ENCODE measurements around the gene PER2. TPM values are rescaled to one million over a fixed set of nuclear protein-coding genes. Genes with fewer than 3 reads are reported as not detected.

PER2 gene
- total and polyA plus RNA-seq, 12 donors = 1.3 to 11.4 (median 4.8) TPM

DNA sequence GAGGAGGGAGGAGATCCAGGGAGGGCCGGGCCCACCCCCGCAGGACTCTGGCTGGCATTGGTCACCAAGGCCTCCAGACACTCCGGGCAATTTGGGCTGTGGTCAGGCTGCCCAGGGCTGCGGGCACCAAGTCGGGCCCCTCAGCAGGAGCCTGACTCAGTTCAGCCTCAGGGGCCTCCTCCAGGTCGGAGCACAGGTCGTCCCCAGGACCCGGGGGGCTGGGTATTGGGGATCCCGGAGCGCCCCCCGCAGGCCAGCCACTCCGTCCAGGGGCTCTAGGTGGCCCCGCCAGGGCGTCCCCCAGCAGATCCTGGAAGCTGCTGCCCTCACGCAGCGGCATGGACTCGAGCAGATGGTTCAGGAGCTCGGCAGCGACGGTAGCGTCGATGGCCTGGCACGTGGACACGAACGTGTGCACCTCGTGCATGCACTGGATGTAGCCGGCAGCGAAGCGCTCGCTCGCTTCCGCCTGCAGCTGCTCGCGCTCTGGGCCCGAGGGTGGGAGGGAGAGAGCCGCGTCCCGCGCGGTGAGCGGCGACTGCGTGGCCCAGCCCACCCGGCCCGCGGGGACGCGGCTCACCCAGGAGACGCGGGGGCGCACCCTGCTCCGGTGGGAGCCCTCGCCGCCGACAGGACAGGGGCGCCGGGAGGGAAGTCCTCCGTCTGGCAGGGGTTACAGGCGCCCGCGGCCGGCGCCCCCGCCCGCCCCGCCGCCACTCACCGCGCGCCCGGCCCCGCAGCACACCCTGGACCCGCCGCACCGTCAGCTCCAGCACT, 49.5 kb downstream of the PER2 start:
- Histone ChIP-seq H3K27ac (peak overlapping the region in 1 of 5 donors; percentile 69), H3K4me3 (peak overlapping the region in 1 of 4 donors; percentile 81), H3K27me3 (no peaks in the 10 kb centered on the region), H3K9me3 (replicated peaks in 1 of 3) (no peaks in the 10 kb centered on the region), H3K4me1 (replicated peaks in 1 of 2) (peaks cover 13 to 25% of the 10 kb centered on the region in 2 donors), H3K36me3 (replicated peaks in 1 of 2) (no peaks in the 10 kb centered on the region)
- TF ChIP-seq, protein P1, sequence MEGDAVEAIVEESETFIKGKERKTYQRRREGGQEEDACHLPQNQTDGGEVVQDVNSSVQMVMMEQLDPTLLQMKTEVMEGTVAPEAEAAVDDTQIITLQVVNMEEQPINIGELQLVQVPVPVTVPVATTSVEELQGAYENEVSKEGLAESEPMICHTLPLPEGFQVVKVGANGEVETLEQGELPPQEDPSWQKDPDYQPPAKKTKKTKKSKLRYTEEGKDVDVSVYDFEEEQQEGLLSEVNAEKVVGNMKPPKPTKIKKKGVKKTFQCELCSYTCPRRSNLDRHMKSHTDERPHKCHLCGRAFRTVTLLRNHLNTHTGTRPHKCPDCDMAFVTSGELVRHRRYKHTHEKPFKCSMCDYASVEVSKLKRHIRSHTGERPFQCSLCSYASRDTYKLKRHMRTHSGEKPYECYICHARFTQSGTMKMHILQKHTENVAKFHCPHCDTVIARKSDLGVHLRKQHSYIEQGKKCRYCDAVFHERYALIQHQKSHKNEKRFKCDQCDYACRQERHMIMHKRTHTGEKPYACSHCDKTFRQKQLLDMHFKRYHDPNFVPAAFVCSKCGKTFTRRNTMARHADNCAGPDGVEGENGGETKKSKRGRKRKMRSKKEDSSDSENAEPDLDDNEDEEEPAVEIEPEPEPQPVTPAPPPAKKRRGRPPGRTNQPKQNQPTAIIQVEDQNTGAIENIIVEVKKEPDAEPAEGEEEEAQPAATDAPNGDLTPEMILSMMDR (IDR thresholded peaks at IDR 0.05) = no peak
- TF ChIP-seq POLR2A (IDR thresholded peaks at IDR 0.05) = no peak
- intact Hi-C loops (cut with DNase I) = no loop called here
- 20 to 34% (median 26%) methylated on average over 38 to 72 of the region's 75 CpGs; no CpG with 5 or more reads in 1 of the 4 donors for WGBS, 4 donors
- DNase-seq = peak in 4 of 7 donors; percentile 33 to 42 (median 38)

DNA sequence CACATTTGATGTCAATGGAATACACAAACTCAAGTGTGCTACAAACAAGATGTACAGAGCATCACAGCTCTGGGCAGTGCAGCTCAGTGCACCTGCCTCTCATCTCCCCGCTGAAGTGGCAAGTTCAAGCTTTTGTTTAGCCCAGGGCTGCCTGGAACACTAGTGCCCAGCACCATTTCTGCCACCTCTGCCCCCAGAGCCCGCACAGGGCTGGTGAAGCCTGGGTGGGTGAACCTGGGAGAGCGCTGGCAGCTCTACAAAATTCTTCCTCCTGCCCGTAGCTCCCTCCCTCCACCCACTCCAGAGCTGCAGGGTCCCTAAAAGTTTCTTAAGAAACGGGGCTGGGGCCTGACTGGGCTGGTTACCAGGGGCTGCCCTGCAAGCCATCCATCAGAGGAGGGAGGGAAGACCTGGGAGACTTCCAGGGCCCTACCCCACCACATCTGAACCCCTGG, 50.1 kb downstream of the PER2 start:
- TF ChIP-seq, protein P1 (IDR thresholded peaks at IDR 0.05) = no peak
- no peak for TF ChIP-seq POLR2A (IDR thresholded peaks at IDR 0.05)
- intact Hi-C loops (cut with DNase I) = no loop called here
- Histone ChIP-seq H3K27ac (no peak overlapping the region), H3K9me3 (replicated peaks in 1 of 3) (no peaks in the 10 kb centered on the region), H3K36me3 (replicated peaks in 1 of 2) (no peaks in the 10 kb centered on the region), H3K4me3 (no peak overlapping the region), H3K4me1 (replicated peaks in 1 of 2) (peaks cover 13 to 22% of the 10 kb centered on the region in 2 donors), H3K27me3 (no peaks in the 10 kb centered on the region)
- WGBS, 4 donors = 86 to 97% (median 92%) methylated on average over 5 of the region's 5 CpGs
- no peak for DNase-seq

DNA sequence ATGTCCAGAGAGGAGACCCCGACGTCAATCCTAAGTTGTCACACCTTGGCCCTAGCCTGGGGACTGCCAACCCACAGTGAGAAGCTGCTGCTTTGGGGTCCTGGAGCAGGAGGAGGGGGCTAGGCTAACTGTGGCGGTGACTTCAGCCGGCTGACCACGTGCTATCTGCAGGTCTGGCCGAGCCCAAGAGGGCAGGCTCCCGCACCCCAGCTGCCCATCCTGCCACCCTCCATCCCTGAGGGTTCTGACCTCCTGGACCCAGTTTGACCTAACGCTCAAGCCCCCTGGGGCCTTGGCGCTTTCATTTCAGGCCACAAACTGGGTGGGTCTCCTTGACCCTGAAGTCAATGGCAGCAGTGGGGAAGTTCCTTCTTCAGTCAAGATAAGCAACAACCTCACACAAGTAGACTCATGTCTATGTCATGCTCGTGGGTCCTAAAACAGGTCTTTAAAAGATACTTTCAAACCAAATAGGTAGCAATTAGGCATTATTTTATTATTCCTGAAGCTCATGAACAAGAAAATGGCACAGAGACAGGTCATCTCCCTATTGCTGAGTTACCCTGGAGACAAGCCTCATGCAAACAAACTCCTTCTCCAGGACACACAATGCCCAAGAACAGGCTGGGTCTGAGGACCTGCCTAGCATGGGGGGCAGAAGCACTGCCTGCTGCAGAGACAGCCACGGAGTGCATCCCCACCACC, 50.8 kb downstream of the PER2 start:
- intact Hi-C loops (cut with DNase I) = no loop called here

DNA sequence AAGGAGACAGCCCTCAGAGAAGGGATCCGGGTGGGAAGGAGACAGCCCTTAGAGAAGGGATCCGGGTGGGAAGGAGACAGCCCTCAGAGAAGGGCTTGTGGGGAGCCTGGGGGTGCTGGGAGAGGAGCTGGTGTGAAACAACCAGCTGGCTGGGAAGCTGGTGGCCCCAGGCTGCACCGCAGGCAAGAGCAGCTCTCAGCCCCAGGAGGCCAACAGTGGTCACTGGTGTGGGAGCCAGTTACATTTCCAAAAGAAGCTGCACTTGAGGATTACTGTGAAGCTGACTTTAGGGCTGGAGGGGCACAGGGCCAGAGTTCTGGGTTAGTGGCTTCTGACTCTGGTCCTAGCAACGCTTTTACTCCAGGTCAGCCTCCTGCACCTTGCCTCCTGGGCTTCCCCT, 51.8 kb downstream of the PER2 start:
- WGBS, 4 donors = 78 to 97% (median 92%) methylated on average over 4 of the region's 4 CpGs
- no peaks in the 10 kb centered on the region for H3K36me3 ChIP-seq (replicated peaks in 1 of 2)
- intact Hi-C loops (cut with DNase I) = no loop called here
- peaks cover 0 to 8% of the 10 kb centered on the region in 2 donors for H3K4me1 ChIP-seq (replicated peaks in 1 of 2)
- DNase-seq = no peak
- no peak overlapping the region for H3K27ac ChIP-seq
- H3K9me3 ChIP-seq (replicated peaks in 1 of 3) = no peaks in the 10 kb centered on the region
- no peak overlapping the region for H3K4me3 ChIP-seq
- H3K27me3 ChIP-seq = no peaks in the 10 kb centered on the region
- TF ChIP-seq, protein P1 (IDR thresholded peaks at IDR 0.05) = no peak

More for the DNA sequence above, 50.8 kb downstream of the PER2 start:
- no peak for DNase-seq
- no peaks in the 10 kb centered on the region for H3K27me3 ChIP-seq
- H3K36me3 ChIP-seq (replicated peaks in 1 of 2) = no peaks in the 10 kb centered on the region
- no peak overlapping the region for H3K27ac ChIP-seq
- 75 to 94% (median 90%) methylated on average over 7 to 11 of the region's 11 CpGs for WGBS, 4 donors
- H3K4me3 ChIP-seq = no peak overlapping the region
- H3K9me3 ChIP-seq (replicated peaks in 1 of 3) = no peaks in the 10 kb centered on the region
- H3K4me1 ChIP-seq (replicated peaks in 1 of 2) = peaks cover 5 to 15% of the 10 kb centered on the region in 2 donors
- TF ChIP-seq POLR2A (IDR thresholded peaks at IDR 0.05) = no peak
- TF ChIP-seq, protein P1 (IDR thresholded peaks at IDR 0.05) = no peak
